ENCODE measurements around the gene DMAC1. TPM values are rescaled to one million over a fixed set of nuclear protein-coding genes. Genes with fewer than 3 reads are reported as not detected.

Gene DMAC1
- total RNA-seq: 130 TPM
- long read RNA-seq, transcript DMAC1-201 (2 exons, 2,755 nt): major isoform, 130 of 150 reads
- long read RNA-seq, partial matches to known transcripts: 5 of 150 reads
- long read RNA-seq, other reads (novel, unspliced or antisense): 15 of 150 reads

GRCh38 chr9:7799234-7799943, at the start of gene DMAC1:
TSS of gene DMAC1 (minus strand) at chr9:7799778. CDS start at chr9:7799734, 44 bp downstream.
- ATAC-seq (ENCODE audit: poor library complexity): peak; percentile 100
- DNase-seq: peak; percentile 84
- intact Hi-C loops (cut with DNase I): no loop called here

- DNase-seq (no peak), ATAC-seq (ENCODE audit: poor library complexity) (no peak)
- intact Hi-C loops (cut with DNase I): no loop called here
Measured at GRCh38 chr9:7849362-7849761, 49.8 kb upstream of the DMAC1 start.

GRCh38 chr9:7848498-7848897, 48.9 kb upstream of the DMAC1 start:
- DNase-seq: no peak
- no peak for ATAC-seq (ENCODE audit: poor library complexity)
- intact Hi-C loops (cut with DNase I): no loop called here

GRCh38 chr9:7844242-7844641, 44.7 kb upstream of the DMAC1 start:
- intact Hi-C loops (cut with DNase I): no loop called here
- DNase-seq (no peak), ATAC-seq (ENCODE audit: poor library complexity) (peak; percentile 48)

GRCh38 chr9:7841831-7842230, 42.3 kb upstream of the DMAC1 start:
- ATAC-seq (ENCODE audit: poor library complexity): no peak
- intact Hi-C loops (cut with DNase I): no loop called here
- DNase-seq: no peak

- intact Hi-C loops (cut with DNase I): no loop called here
- no peak for DNase-seq
- ATAC-seq (ENCODE audit: poor library complexity): no peak
Measured at GRCh38 chr9:7834531-7834930, 35.0 kb upstream of the DMAC1 start.

- peak; percentile 63 for ATAC-seq (ENCODE audit: poor library complexity)
- DNase-seq: no peak
- intact Hi-C loops (cut with DNase I): no loop called here
Measured at GRCh38 chr9:7828334-7828733, 28.8 kb upstream of the DMAC1 start.

GRCh38 chr9:7827792-7828191, 28.2 kb upstream of the DMAC1 start:
- peak; percentile 91 for ATAC-seq (ENCODE audit: poor library complexity)
- intact Hi-C loops (cut with DNase I): no loop called here

GRCh38 chr9:7827056-7827455, 27.5 kb upstream of the DMAC1 start:
- DNase-seq (no peak), ATAC-seq (ENCODE audit: poor library complexity) (no peak)
- intact Hi-C loops (cut with DNase I): no loop called here

More at GRCh38 chr9:7827792-7828191, 28.2 kb upstream of the DMAC1 start:
- no peak for DNase-seq

- intact Hi-C loops (cut with DNase I): no loop called here
- no peak for ATAC-seq (ENCODE audit: poor library complexity)
- no peak for DNase-seq
Measured at GRCh38 chr9:7823651-7824050, 24.1 kb upstream of the DMAC1 start.

GRCh38 chr9:7819984-7820383, 20.4 kb upstream of the DMAC1 start:
- ATAC-seq (ENCODE audit: poor library complexity) (no peak), DNase-seq (no peak)
- intact Hi-C loops (cut with DNase I): no loop called here

- no peak for DNase-seq
- ATAC-seq (ENCODE audit: poor library complexity): no peak
- intact Hi-C loops (cut with DNase I): no loop called here
Measured at GRCh38 chr9:7816021-7816420, 16.4 kb upstream of the DMAC1 start.

GRCh38 chr9:7813030-7813429, 13.5 kb upstream of the DMAC1 start:
- DNase-seq (no peak), ATAC-seq (ENCODE audit: poor library complexity) (no peak)
- intact Hi-C loops (cut with DNase I): no loop called here

GRCh38 chr9:7811677-7812076, 12.1 kb upstream of the DMAC1 start:
- DNase-seq (no peak), ATAC-seq (ENCODE audit: poor library complexity) (no peak)
- intact Hi-C loops (cut with DNase I): no loop called here

- ATAC-seq (ENCODE audit: poor library complexity): no peak
Measured at GRCh38 chr9:7802666-7803065, 3.1 kb upstream of the DMAC1 start.

GRCh38 chr9:7799944-7800285, 337 bp upstream of the DMAC1 start:
- intact Hi-C loops (cut with DNase I): no loop called here
- DNase-seq (no peak), ATAC-seq (ENCODE audit: poor library complexity) (peak; percentile 28)

More at GRCh38 chr9:7802666-7803065, 3.1 kb upstream of the DMAC1 start:
- DNase-seq: no peak
- intact Hi-C loops (cut with DNase I): no loop called here

GRCh38 chr9:7794196-7794595, 5.4 kb downstream of the DMAC1 start:
- DNase-seq (no peak), ATAC-seq (ENCODE audit: poor library complexity) (no peak)
- intact Hi-C loops (cut with DNase I): no loop called here

- intact Hi-C loops (cut with DNase I): no loop called here
- DNase-seq: no peak
- no peak for ATAC-seq (ENCODE audit: poor library complexity)
Measured at GRCh38 chr9:7791394-7791793, 8.2 kb downstream of the DMAC1 start.

- DNase-seq (no peak), ATAC-seq (ENCODE audit: poor library complexity) (no peak)
- intact Hi-C loops (cut with DNase I): no loop called here
Measured at GRCh38 chr9:7790819-7791182, 8.8 kb downstream of the DMAC1 start.

GRCh38 chr9:7790022-7790818, 9.4 kb downstream of the DMAC1 start:
- DNase-seq: no peak
- ATAC-seq (ENCODE audit: poor library complexity): no peak
- intact Hi-C loops (cut with DNase I): no loop called here
